WTC11 (cell line): ENCODE data around the gene KCNIP1. TPM values are rescaled to one million over a fixed set of nuclear protein-coding genes. Genes with fewer than 3 reads are reported as not detected.

Experiments
- ATAC-seq: fragments of 200-7000 bp; cut with Tn5 transposase; 2 replicates; pipeline ENCODE4 v1.10.0; 2021; ENCODE audit warnings: mild to moderate bottlenecking, moderate library complexity
- CTCF ChIA-PET: fragments of 300-600 bp; sonication (Branson Sonifier 250); formaldehyde crosslinking; loops from one replicate; lab custom pipeline; 2021; ENCODE audit warnings: antibody characterized with exemption; lab: Charles Lee
- POLR2A ChIA-PET: fragments of 350-600 bp; sonication (Branson Sonifier 250); formaldehyde crosslinking; loops from one replicate; lab custom pipeline; 2021; ENCODE audit warnings: antibody characterized with exemption; lab: Charles Lee
- DNase-seq: peaks from one replicate; pipeline ENCODE4 v3.0.0; 2021; ENCODE audit warnings: low spot score
- H3K27ac Mint-ChIP-seq: 2 replicates; pipeline ENCODE4 v1.8.0; 2021; ENCODE audit warnings: mixed read lengths
- H3K27me3 Mint-ChIP-seq: 2 replicates; pipeline ENCODE4 v1.8.0; 2021; ENCODE audit warnings: low read depth, mild to moderate bottlenecking, moderate library complexity, mixed read lengths
- H3K36me3 Mint-ChIP-seq: 2 replicates; pipeline ENCODE4 v1.8.0; 2021; ENCODE audit warnings: mixed read lengths
- H3K4me1 Mint-ChIP-seq: 2 replicates; pipeline ENCODE4 v1.8.0; 2022; ENCODE audit warnings: mixed read lengths
- H3K4me3 Mint-ChIP-seq: 2 replicates; pipeline ENCODE4 v1.8.0; 2021; ENCODE audit warnings: mild to moderate bottlenecking, moderate library complexity, mixed read lengths
- H3K9me3 Mint-ChIP-seq: 2 replicates; pipeline ENCODE4 v1.8.0; 2021; ENCODE audit warnings: mixed read lengths
- EMX1 ChIP-seq: fragments of 250-450 bp; sonication (Bioruptor Pico); IDR thresholded peaks from 2 replicates; pipeline ENCODE4 v1.8.0; 2021; ENCODE audit warnings: mild to moderate bottlenecking
- ETV6 ChIP-seq: sonication (generic); formaldehyde crosslinking; IDR thresholded peaks from 2 replicates; pipeline ENCODE4 v1.8.1; 2022; ENCODE audit warnings: mild to moderate bottlenecking, missing genetic modification reagents
- FOXK1 ChIP-seq: sonication (generic); formaldehyde crosslinking; IDR thresholded peaks from 2 replicates; pipeline ENCODE4 v1.8.0; 2022; ENCODE audit warnings: mild to moderate bottlenecking, moderate library complexity, missing genetic modification reagents
- FOXP1 ChIP-seq: sonication (generic); formaldehyde crosslinking; IDR thresholded peaks from 2 replicates; pipeline ENCODE4 v1.8.0; 2022; ENCODE audit warnings: missing genetic modification reagents, mild to moderate bottlenecking, moderate library complexity, borderline replicate concordance
- GABPB1 ChIP-seq: sonication (generic); formaldehyde crosslinking; IDR thresholded peaks from 2 replicates; pipeline ENCODE4 v1.8.1; 2023; ENCODE audit warnings: mild to moderate bottlenecking, missing genetic modification reagents
- GRHL2 ChIP-seq: fragments of 250-450 bp; sonication (Bioruptor Pico); IDR thresholded peaks from 2 replicates; pipeline ENCODE4 v1.8.0; 2022; ENCODE audit warnings: mild to moderate bottlenecking, moderate library complexity; ENCODE audit not compliant: insufficient replicate concordance, severe bottlenecking
- MYBL2 ChIP-seq: sonication (generic); formaldehyde crosslinking; IDR thresholded peaks from 2 replicates; pipeline ENCODE4 v1.8.1; 2023; ENCODE audit warnings: mild to moderate bottlenecking, moderate library complexity, missing genetic modification reagents
- NFATC4 ChIP-seq: fragments of 250-450 bp; sonication (Bioruptor Pico); IDR thresholded peaks from 2 replicates; pipeline ENCODE4 v1.9.0; 2021; ENCODE audit warnings: mild to moderate bottlenecking
- TEAD4 ChIP-seq: sonication (generic); formaldehyde crosslinking; IDR thresholded peaks from 2 replicates; pipeline ENCODE4 v1.8.0; 2022; ENCODE audit warnings: mild to moderate bottlenecking, missing genetic modification reagents
- USF2 ChIP-seq: sonication (generic); formaldehyde crosslinking; IDR thresholded peaks from 2 replicates; pipeline ENCODE4 v1.8.1; 2023; ENCODE audit warnings: mild to moderate bottlenecking, missing genetic modification reagents, moderate library complexity
- ZNF219 ChIP-seq: sonication (generic); formaldehyde crosslinking; IDR thresholded peaks from 2 replicates; pipeline ENCODE4 v1.8.0; 2023; ENCODE audit warnings: missing genetic modification reagents, mild to moderate bottlenecking, borderline replicate concordance
- ZNF281 ChIP-seq: sonication (generic); formaldehyde crosslinking; IDR thresholded peaks from 2 replicates; pipeline ENCODE4 v1.8.0; 2023; ENCODE audit warnings: mild to moderate bottlenecking, missing genetic modification reagents
- ZNF416 ChIP-seq: fragments of 250-450 bp; sonication (Bioruptor Pico); IDR thresholded peaks from 2 replicates; pipeline ENCODE4 v1.9.0; 2021; ENCODE audit warnings: mild to moderate bottlenecking, inconsistent platforms
- ZNF423 ChIP-seq: fragments of 250-450 bp; sonication (Bioruptor Pico); IDR thresholded peaks from 2 replicates; pipeline ENCODE4 v2.1.2; 2022; ENCODE audit warnings: mild to moderate bottlenecking, moderate library complexity
- total RNA-seq: library from RNA; stranded (reverse); gene quantifications from 3 replicates; pipeline ENCODE4 v1.2.3, GENCODE V29; 2021
- TF ChIP-seq, protein P1 (sequence below): sonication (generic); formaldehyde crosslinking; IDR thresholded peaks from 2 replicates; pipeline ENCODE4 v1.8.1; 2022; ENCODE audit warnings: low read depth, missing genetic modification reagents, borderline replicate concordance
- TF ChIP-seq, protein P2 (sequence below): sonication (generic); formaldehyde crosslinking; IDR thresholded peaks from 2 replicates; pipeline ENCODE4 v1.8.0; 2023; ENCODE audit warnings: missing genetic modification reagents, mild to moderate bottlenecking, borderline replicate concordance
- TF ChIP-seq, protein P3 (sequence below): sonication (generic); formaldehyde crosslinking; IDR thresholded peaks from 2 replicates; pipeline ENCODE4 v1.8.0; 2022; ENCODE audit warnings: mild to moderate bottlenecking, missing genetic modification reagents
- TF ChIP-seq, protein P4 (sequence below): sonication (generic); formaldehyde crosslinking; IDR thresholded peaks from 2 replicates; pipeline ENCODE4 v1.8.1; 2022; ENCODE audit warnings: missing genetic modification reagents, borderline replicate concordance
- TF ChIP-seq, protein P5 (sequence below): sonication (generic); formaldehyde crosslinking; IDR thresholded peaks from 2 replicates; pipeline ENCODE4 v1.8.1; 2022; ENCODE audit warnings: low read depth, mild to moderate bottlenecking, moderate library complexity, missing genetic modification reagents, borderline replicate concordance
- TF ChIP-seq, protein P6 (sequence below): sonication (generic); formaldehyde crosslinking; IDR thresholded peaks from 2 replicates; pipeline ENCODE4 v1.8.1; 2022; ENCODE audit warnings: mild to moderate bottlenecking, missing genetic modification reagents, moderate library complexity, borderline replicate concordance

Gene KCNIP1
- total RNA-seq, 1 experiment from 2014 or later: 0.59 TPM

DNA sequence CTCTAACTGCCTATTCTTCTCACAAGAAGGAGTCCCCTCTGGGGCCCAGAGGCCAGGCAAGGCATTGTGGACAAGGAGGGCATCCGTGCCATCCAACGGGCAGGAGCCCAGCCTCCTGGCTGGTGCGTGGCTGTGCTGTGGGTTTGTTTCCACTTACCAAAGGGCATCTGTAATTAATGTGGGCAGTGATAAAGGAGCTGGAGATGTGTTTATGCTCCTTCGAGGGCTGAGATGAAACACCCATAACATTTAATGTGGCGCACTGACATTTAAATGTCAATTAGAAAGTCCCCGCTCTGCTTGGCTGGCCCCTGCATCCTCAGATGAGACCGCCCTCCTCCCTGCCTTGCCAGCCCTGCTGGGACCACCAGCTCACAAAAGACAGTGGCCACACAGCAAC is 57.1 kb downstream of the KCNIP1 start:
- ATAC-seq (no peak), DNase-seq (no peak)
- H3K36me3 Mint-ChIP-seq: no peaks in the 10 kb centered on the region
- TF ChIP-seq ETV6 (CRISPR knock-in tag): no peak
- TF ChIP-seq GRHL2 (CRISPR knock-in tag): no peak
- no peak for TF ChIP-seq TEAD4
- TF ChIP-seq, protein P1, sequence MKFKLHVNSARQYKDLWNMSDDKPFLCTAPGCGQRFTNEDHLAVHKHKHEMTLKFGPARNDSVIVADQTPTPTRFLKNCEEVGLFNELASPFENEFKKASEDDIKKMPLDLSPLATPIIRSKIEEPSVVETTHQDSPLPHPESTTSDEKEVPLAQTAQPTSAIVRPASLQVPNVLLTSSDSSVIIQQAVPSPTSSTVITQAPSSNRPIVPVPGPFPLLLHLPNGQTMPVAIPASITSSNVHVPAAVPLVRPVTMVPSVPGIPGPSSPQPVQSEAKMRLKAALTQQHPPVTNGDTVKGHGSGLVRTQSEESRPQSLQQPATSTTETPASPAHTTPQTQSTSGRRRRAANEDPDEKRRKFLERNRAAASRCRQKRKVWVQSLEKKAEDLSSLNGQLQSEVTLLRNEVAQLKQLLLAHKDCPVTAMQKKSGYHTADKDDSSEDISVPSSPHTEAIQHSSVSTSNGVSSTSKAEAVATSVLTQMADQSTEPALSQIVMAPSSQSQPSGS (CRISPR knock-in tag): no peak
- no peak for TF ChIP-seq FOXK1
- TF ChIP-seq, protein P2, sequence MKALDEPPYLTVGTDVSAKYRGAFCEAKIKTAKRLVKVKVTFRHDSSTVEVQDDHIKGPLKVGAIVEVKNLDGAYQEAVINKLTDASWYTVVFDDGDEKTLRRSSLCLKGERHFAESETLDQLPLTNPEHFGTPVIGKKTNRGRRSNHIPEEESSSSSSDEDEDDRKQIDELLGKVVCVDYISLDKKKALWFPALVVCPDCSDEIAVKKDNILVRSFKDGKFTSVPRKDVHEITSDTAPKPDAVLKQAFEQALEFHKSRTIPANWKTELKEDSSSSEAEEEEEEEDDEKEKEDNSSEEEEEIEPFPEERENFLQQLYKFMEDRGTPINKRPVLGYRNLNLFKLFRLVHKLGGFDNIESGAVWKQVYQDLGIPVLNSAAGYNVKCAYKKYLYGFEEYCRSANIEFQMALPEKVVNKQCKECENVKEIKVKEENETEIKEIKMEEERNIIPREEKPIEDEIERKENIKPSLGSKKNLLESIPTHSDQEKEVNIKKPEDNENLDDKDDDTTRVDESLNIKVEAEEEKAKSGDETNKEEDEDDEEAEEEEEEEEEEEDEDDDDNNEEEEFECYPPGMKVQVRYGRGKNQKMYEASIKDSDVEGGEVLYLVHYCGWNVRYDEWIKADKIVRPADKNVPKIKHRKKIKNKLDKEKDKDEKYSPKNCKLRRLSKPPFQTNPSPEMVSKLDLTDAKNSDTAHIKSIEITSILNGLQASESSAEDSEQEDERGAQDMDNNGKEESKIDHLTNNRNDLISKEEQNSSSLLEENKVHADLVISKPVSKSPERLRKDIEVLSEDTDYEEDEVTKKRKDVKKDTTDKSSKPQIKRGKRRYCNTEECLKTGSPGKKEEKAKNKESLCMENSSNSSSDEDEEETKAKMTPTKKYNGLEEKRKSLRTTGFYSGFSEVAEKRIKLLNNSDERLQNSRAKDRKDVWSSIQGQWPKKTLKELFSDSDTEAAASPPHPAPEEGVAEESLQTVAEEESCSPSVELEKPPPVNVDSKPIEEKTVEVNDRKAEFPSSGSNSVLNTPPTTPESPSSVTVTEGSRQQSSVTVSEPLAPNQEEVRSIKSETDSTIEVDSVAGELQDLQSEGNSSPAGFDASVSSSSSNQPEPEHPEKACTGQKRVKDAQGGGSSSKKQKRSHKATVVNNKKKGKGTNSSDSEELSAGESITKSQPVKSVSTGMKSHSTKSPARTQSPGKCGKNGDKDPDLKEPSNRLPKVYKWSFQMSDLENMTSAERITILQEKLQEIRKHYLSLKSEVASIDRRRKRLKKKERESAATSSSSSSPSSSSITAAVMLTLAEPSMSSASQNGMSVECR (CRISPR knock-in tag): no peak
- no peak for TF ChIP-seq ZNF416
- TF ChIP-seq, protein P3, sequence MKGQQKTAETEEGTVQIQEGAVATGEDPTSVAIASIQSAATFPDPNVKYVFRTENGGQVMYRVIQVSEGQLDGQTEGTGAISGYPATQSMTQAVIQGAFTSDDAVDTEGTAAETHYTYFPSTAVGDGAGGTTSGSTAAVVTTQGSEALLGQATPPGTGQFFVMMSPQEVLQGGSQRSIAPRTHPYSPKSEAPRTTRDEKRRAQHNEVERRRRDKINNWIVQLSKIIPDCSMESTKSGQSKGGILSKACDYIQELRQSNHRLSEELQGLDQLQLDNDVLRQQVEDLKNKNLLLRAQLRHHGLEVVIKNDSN (CRISPR knock-in tag): no peak
- TF ChIP-seq GABPB1 (CRISPR knock-in tag): no peak
- no peak for TF ChIP-seq ZNF423 (CRISPR knock-in tag)
- no peak for TF ChIP-seq FOXP1 (CRISPR knock-in tag)
- no peak for TF ChIP-seq ZNF219
- TF ChIP-seq, protein P4, sequence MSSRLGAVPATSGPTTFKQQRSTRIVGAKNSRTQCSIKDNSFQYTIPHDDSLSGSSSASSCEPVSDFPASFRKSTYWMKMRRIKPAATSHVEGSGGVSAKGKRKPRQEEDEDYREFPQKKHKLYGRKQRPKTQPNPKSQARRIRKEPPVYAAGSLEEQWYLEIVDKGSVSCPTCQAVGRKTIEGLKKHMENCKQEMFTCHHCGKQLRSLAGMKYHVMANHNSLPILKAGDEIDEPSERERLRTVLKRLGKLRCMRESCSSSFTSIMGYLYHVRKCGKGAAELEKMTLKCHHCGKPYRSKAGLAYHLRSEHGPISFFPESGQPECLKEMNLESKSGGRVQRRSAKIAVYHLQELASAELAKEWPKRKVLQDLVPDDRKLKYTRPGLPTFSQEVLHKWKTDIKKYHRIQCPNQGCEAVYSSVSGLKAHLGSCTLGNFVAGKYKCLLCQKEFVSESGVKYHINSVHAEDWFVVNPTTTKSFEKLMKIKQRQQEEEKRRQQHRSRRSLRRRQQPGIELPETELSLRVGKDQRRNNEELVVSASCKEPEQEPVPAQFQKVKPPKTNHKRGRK: no peak
- TF ChIP-seq NFATC4 (CRISPR knock-in tag): no peak
- no peak for TF ChIP-seq ZNF281
- TF ChIP-seq, protein P5, sequence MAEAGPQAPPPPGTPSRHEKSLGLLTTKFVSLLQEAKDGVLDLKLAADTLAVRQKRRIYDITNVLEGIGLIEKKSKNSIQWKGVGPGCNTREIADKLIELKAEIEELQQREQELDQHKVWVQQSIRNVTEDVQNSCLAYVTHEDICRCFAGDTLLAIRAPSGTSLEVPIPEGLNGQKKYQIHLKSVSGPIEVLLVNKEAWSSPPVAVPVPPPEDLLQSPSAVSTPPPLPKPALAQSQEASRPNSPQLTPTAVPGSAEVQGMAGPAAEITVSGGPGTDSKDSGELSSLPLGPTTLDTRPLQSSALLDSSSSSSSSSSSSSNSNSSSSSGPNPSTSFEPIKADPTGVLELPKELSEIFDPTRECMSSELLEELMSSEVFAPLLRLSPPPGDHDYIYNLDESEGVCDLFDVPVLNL: no peak
- TF ChIP-seq, protein P6, sequence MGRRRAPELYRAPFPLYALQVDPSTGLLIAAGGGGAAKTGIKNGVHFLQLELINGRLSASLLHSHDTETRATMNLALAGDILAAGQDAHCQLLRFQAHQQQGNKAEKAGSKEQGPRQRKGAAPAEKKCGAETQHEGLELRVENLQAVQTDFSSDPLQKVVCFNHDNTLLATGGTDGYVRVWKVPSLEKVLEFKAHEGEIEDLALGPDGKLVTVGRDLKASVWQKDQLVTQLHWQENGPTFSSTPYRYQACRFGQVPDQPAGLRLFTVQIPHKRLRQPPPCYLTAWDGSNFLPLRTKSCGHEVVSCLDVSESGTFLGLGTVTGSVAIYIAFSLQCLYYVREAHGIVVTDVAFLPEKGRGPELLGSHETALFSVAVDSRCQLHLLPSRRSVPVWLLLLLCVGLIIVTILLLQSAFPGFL (CRISPR knock-in tag): no peak
- no peak for TF ChIP-seq USF2
- TF ChIP-seq MYBL2 (CRISPR knock-in tag): no peak
- TF ChIP-seq EMX1 (CRISPR knock-in tag): no peak
- H3K27me3 Mint-ChIP-seq: no peaks in the 10 kb centered on the region; the same call in 1 of the 2 replicates
- H3K9me3 Mint-ChIP-seq: no peaks in the 10 kb centered on the region
- CTCF ChIA-PET: no interaction called here
- H3K4me1 Mint-ChIP-seq: peaks cover 12% of the 10 kb centered on the region
- H3K4me3 Mint-ChIP-seq: no peak overlapping the region
- POLR2A ChIA-PET: no interaction called here
- no peak overlapping the region for H3K27ac Mint-ChIP-seq
